NCI-H146 treated with DMSO at 0.1 percent for 48 hours (cell line): ENCODE data around the gene TRIM25.
"Not testable (repeated sequence)": the region's sequence is repeated elsewhere in the genome, so short reads cannot be mapped to it uniquely, and the experiment has no call there.

Experiments
- DNase-seq: peaks from one replicate; lab custom pipeline; 2025; ENCODE audit not compliant: unreplicated experiment; lab: John Stamatoyannopoulos, UW

Gene TRIM25, protein sequence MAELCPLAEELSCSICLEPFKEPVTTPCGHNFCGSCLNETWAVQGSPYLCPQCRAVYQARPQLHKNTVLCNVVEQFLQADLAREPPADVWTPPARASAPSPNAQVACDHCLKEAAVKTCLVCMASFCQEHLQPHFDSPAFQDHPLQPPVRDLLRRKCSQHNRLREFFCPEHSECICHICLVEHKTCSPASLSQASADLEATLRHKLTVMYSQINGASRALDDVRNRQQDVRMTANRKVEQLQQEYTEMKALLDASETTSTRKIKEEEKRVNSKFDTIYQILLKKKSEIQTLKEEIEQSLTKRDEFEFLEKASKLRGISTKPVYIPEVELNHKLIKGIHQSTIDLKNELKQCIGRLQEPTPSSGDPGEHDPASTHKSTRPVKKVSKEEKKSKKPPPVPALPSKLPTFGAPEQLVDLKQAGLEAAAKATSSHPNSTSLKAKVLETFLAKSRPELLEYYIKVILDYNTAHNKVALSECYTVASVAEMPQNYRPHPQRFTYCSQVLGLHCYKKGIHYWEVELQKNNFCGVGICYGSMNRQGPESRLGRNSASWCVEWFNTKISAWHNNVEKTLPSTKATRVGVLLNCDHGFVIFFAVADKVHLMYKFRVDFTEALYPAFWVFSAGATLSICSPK

GRCh38 chr17:56913867-56914580, at the start of gene TRIM25:
TSS of gene TRIM25 (minus strand) at chr17:56914049. CDS start at chr17:56913988, 61 bp downstream.
- peak; percentile 64 for DNase-seq

DNA sequence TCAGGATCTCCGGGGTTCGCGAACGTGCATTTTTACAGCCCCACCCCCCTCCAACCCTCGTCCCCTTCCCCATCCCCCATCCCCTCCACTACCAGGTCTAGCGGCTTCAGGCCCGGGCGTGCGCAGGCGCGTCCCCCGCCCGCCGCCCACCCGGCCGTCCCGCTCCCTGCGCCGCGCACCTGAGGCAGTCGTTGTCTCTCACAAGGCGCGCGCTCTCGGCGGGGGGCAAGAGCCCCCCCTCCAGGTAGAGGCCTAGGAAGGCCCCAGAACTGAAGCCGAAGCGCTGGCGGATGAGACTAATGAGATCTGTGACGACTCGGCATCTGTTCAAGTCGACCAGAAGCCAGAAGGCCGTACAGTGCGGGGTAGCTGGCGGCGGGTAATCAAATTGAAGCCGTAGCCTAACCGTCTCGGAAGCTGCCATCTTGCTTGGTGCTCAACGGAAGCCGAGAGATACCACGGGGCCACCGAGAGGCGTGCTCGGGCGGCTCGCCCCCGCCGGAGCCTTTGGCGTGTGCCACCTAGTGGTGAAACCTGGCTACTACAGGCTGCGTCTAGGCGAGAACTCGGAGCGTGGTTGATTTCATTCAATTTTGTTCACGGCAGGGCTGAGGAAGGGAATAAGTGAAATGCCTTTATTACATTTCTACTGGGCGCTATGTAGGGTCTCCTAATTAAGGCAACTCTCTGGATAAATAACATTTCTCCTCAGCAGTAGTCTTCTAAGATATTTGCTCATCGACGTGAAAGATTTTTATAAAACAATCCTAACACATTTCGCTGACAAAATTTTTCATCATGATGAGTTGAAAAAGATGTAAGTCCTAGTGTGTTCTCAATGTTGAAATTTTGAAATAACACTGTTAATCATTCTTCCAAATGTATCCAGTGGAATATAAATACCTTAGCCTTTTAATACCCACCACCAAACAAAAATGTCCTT, 47.0 kb upstream of the TRIM25 start, which contains the start of gene COIL:
Gene COIL (minus strand): TSS at position 455 of the 943 bp plus-strand sequence. CDS start 31 bp downstream, at position 424.
- DNase-seq: peak; percentile 89

DNA sequence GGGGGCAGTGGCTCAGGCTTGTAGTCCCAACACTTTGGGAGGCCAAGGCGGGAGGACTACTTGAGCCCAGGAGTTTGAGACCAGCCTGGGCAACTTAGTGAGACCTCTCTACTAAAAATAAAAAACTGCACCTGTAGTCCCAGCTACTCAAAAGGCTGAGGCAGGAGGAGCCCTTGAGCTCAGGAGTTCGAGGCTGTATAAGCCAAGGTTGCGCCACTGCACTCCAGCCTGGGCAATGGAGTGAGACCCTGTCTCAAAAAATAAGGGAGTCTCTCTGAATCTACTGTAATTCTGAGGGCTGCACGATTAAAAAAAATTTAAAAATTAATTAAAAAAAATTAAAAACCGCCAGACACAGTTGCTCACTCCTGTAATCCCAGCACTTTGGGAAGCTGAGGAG, 43.1 kb upstream of the TRIM25 start:
- DNase-seq: no peak

DNA sequence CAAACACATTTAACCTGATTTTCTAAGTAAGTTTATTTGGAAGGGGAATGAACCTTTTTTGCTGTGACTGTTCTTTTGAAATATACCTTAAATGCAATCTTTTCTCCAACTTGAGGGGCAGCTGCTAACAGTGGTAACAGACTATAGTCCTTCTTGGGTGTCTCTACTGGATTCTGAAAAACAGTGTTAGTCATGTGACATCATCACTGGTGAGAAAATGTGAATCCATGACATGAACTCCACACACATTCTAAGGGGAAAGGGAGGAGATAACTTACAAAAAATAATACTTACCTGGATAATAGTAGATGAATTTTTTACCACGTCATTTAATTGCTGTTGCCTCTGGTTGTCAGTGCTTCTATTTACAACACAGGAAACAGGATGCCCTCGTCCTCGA, 35.7 kb upstream of the TRIM25 start:
- DNase-seq: no peak

GRCh38 chr17:56948491-56948890, 34.6 kb upstream of the TRIM25 start:
- DNase-seq: no peak

DNA sequence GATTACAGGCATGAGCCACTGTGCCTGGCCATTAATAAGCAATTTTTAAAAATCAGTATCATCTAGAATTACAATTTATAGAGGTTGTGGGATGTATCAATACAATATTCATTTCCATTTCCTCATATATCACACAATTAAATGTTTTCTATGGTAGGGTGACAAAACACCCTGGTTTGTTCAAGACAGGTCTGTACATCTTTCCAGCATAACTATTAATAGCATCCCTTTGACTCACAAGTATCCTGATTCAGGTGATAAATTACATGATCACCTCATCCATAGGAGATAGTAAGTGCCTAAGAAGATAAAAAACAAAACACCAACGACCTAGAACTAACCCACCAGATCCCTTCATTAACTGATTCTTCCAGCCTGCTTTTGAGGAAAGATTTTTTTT, 33.9 kb upstream of the TRIM25 start:
- DNase-seq: no peak

- no peak for DNase-seq
These were observed 32.2 kb upstream of the TRIM25 start for GRCh38 chr17:56945938-56946505.

DNA sequence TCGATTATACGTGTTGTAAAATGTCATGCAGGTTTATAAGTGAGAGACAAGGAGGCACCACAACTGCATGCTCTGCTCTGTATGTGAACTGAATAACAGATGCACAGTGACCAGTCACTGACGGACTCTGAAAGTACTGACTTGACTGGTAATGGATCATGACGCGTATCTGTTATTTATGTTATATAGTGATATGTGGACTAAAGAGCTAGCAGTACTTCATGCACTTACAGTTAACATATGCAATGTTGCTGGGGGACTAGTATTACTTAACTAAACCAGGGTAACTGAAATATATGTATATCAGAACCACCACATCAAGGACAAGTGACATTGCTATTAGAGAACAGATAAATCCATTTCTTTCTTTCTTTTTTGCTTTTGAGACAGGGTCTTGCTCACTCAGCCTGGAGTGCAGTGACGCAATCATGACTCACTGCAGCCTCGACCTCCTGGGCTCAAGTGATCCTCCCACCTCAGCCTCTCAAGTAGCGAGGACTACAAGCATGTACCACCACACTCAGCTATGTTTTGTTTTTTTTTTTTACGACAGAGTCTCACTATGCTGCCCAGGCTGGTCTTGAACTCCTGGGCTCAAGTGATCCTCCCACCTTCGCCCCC, 29.8 kb upstream of the TRIM25 start:
- no peak for DNase-seq

DNA sequence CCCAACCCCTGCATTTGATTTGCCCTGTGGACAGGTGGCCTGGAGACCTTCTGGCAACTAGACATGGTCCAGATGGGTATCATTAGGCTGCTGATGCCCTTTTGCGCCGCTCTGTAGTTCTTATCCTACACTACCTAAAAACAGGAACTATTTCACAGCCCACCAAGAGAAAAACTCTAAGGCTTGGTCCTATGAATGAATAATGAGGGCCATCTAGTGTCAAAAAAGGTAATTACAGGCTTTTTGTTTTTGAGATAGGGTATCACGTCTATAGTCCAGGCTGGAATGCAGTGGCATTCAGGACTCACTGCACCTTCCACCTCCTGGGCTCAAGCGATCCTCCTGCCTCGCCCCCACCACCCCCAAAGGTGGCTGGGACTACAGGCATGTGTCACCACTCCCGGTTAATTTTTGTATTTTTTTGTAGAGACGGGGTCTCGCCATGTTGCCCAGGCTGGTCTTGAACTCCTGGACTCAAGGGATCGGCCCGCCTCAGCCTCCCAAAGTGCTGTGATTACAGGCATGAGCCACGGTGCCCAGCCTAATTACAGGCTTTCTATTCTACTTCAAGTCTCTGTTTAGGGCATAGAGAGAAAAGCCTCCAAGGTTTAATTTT, 26.1 kb upstream of the TRIM25 start:
- DNase-seq: peak; percentile 34

GRCh38 chr17:56938206-56938605, 24.4 kb upstream of the TRIM25 start:
- DNase-seq: not testable (repeated sequence)

- no peak for DNase-seq
These were observed 23.8 kb upstream of the TRIM25 start for GRCh38 chr17:56937687-56938086.

DNA sequence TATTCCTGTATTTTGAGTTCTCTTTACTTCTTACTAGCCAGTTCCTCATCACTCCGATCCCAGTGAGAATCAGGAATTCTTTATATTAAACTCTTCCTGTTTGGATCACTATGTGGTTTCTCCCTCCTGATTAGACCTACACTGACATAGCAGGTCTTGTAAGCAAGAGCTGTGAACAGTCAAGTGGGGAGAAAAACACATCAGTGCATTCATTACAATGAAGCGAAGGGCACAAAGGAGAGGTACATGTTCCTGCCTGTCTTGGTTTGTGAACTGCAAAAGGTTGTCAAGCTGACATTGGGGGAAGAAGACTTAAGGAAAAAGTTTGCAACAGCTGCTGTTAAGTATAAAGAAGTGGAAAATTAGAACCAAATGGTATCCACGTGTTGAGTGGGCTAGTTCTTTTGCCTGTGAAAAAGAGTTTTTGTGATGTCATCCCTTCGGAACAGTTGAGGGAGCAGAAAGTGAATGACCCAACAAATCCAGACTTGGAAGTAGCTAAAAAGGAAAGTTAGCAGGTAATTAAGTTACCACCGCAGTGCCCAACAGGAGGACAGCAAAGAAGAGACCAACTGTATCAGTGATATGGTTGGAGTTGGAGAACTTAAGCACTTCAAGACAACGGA, 23.0 kb upstream of the TRIM25 start:
- DNase-seq: no peak

GRCh38 chr17:56935461-56935860, 21.6 kb upstream of the TRIM25 start:
- DNase-seq: no peak

DNA sequence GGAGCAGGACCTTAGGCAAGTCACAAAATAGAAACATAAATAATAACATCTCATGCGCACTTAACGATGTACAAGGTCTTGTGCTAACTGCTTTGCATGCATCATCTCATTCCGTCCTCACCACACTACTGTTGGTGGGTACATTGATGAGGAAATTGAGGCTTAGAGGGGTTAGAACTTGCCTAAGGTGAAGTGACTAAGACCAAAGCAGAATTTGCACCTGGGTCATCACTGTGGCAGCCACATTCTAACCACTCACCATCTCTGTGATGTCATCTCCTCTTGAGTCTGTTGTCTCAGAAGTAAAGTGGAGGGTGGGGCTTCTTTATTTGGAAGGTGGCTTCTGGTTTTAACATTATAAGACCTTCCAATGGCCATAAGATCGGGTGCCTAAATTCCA, 20.4 kb upstream of the TRIM25 start:
- no peak for DNase-seq

- no peak for DNase-seq
These were observed 20.0 kb upstream of the TRIM25 start for GRCh38 chr17:56933868-56934267.

GRCh38 chr17:56933151-56933745, 19.4 kb upstream of the TRIM25 start:
- no peak for DNase-seq

DNA sequence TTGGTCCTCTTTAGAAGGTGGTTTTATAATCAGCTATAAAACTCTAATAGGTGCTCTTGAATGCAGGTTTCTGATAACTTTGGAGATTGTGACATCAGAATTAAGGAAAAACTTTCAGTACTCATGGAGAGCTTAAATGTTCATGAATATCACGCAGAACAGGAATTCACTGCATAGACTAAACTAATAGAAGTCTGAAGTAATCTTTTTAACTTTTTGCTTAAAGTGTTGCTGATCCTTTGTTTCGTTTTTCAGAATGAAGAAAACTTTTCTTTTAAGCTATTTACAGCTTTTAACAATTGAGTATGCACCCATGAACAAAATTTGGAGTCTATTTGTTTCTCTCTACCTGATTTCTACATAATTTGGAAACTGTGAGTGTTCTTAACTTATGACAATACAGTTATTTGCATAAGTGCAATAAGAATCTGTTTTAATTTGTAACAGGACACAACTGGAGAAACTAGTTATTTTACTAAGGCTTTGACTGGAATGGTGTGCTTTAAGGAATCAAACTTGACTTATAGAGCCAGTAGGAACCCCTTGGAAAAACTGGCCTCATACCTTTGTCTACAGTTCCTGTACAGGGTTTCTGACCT, 17.0 kb upstream of the TRIM25 start:
- DNase-seq: no peak

DNA sequence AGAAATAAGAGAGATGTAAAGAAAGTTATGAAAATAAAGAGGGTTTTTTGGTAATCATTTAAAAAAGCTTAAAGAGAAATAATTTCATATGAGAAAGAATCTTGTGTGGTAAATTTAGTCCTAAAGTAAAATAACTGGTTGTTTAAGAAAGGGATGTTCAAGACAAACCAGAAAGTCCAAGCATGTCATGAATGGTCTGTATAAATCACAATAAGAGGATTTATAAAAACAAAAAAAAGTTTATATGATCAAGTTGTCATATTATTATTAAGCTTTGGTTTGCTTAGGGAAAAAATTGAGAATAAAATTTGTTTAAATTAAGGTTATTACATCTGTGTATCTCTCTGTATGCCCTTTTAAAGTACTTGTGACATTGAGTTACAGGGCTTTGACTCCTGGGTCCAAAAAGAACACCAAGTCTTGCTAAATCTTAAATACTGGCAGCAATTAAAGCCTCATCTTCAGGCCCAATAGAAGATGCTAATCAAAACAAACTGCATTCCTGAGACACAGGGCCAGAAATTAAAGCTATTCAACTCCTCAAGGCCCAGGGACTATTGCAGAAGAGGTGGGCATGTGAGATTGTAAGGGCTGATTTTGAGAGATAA, 15.6 kb upstream of the TRIM25 start:
- no peak for DNase-seq
